22Rv1 (cell line): ENCODE results near the gene KCNG2.

Experiments used
- H3K27ac ChIP-seq: fragments of 450-650 bp; 2 replicates; pipeline ENCODE4 v1.5.1; 2017
- CTCF ChIP-seq: fragments of 450-650 bp; IDR thresholded peaks from 2 replicates; pipeline ENCODE4 v1.5.1; 2017; ENCODE audit warnings: mild to moderate bottlenecking
- ZFX ChIP-seq: fragments of 450-650 bp; IDR thresholded peaks from 2 replicates; pipeline ENCODE4 v1.6.1; 2017; ENCODE audit warnings: antibody characterized with exemption, borderline replicate concordance

Gene KCNG2

GRCh38 chr18:79754022-79754761, 43.5 kb upstream of the KCNG2 start:
- H3K27ac ChIP-seq, result no peak overlapping the region
- TF ChIP-seq ZFX (no peak), CTCF (no peak)

- H3K27ac ChIP-seq, result no peak overlapping the region
- TF ChIP-seq CTCF (no peak), ZFX (no peak)
Measured at GRCh38 chr18:79754831-79755351, 42.8 kb upstream of the KCNG2 start.

GRCh38 chr18:79755496-79756142, 42.1 kb upstream of the KCNG2 start:
- TF ChIP-seq ZFX, result no peak
- TF ChIP-seq CTCF, result no peak

GRCh38 chr18:79756143-79756500, 41.6 kb upstream of the KCNG2 start:
- no peak for TF ChIP-seq CTCF
- TF ChIP-seq ZFX, result no peak
- no peak overlapping the region for H3K27ac ChIP-seq

More at GRCh38 chr18:79755496-79756142, 42.1 kb upstream of the KCNG2 start:
- no peak overlapping the region for H3K27ac ChIP-seq

- no peak for TF ChIP-seq ZFX
- TF ChIP-seq CTCF, result no peak
Measured at GRCh38 chr18:79756826-79757225, 40.9 kb upstream of the KCNG2 start.

GRCh38 chr18:79760348-79760747, 37.4 kb upstream of the KCNG2 start:
- no peak overlapping the region for H3K27ac ChIP-seq
- TF ChIP-seq ZFX, result no peak

More at GRCh38 chr18:79756826-79757225, 40.9 kb upstream of the KCNG2 start:
- H3K27ac ChIP-seq, result no peak overlapping the region

GRCh38 chr18:79760881-79761280, 36.9 kb upstream of the KCNG2 start:
- TF ChIP-seq ZFX (no peak), CTCF (no peak)
- no peak overlapping the region for H3K27ac ChIP-seq
